Neural progenitor cell (in vitro differentiated cells): ENCODE data around the gene SAP30. TPM values are rescaled to one million over a fixed set of nuclear protein-coding genes. Genes with fewer than 3 reads are reported as not detected.

Experiments
- DNase-seq: peaks from one replicate; pipeline ENCODE4 v3.0.0-alpha.2; 2016; ENCODE audit warnings: low spot score
- H2AFZ ChIP-seq: fragments of 200-600 bp; sonication (generic); replicated peaks from 2 replicates; pipeline ENCODE4 v1.6.1; 2016; ENCODE audit warnings: antibody characterized with exemption
- H3F3A ChIP-seq: fragments of 200-600 bp; sonication (generic); 2 replicates; pipeline ENCODE4 v1.6.1; 2016; ENCODE audit warnings: antibody characterized with exemption, low read depth
- H3K27ac ChIP-seq: fragments of 200-600 bp; sonication (generic); 2 replicates; pipeline ENCODE4 v1.5.1; 2016; ENCODE audit warnings: mild to moderate bottlenecking
- H3K27me3 ChIP-seq: fragments of 200-600 bp; sonication (generic); 2 replicates; pipeline ENCODE4 v1.6.1; 2016; ENCODE audit warnings: mild to moderate bottlenecking, moderate library complexity
- H3K36me3 ChIP-seq: fragments of 200-600 bp; sonication (generic); 2 replicates; pipeline ENCODE4 v1.5.1; 2016
- H3K4me1 ChIP-seq: fragments of 200-600 bp; sonication (generic); 2 replicates; pipeline ENCODE4 v1.6.1; 2016; ENCODE audit warnings: mixed run types
- H3K4me2 ChIP-seq: fragments of 200-600 bp; sonication (generic); 2 replicates; pipeline ENCODE4 v1.6.1; 2016
- H3K4me3 ChIP-seq: fragments of 200-600 bp; sonication (generic); 2 replicates; pipeline ENCODE4 v1.5.1; 2016
- H3K79me2 ChIP-seq: fragments of 200-600 bp; sonication (generic); 2 replicates; pipeline ENCODE4 v1.6.1; 2016; ENCODE audit warnings: low read depth
- H3K9ac ChIP-seq: fragments of 200-600 bp; sonication (generic); 2 replicates; pipeline ENCODE4 v1.6.1; 2016
- H3K9me3 ChIP-seq: fragments of 200-600 bp; sonication (generic); 2 replicates; pipeline ENCODE4 v1.5.1; 2016; ENCODE audit warnings: low read depth
- H4K20me1 ChIP-seq: fragments of 200-600 bp; sonication (generic); 2 replicates; pipeline ENCODE4 v1.6.1; 2016; ENCODE audit warnings: low read depth
- H3K27ac Mint-ChIP-seq: 3 replicates; pipeline ENCODE4 v1.8.0; 2021; ENCODE audit warnings: mixed read lengths
- H3K27me3 Mint-ChIP-seq: 2 replicates; pipeline ENCODE4 v1.8.0; 2022; ENCODE audit warnings: low read depth, mild to moderate bottlenecking, inconsistent platforms, moderate library complexity, mixed read lengths; ENCODE audit not compliant: insufficient read depth
- H3K36me3 Mint-ChIP-seq: 3 replicates; pipeline ENCODE4 v1.8.0; 2021; ENCODE audit warnings: mixed read lengths
- H3K4me1 Mint-ChIP-seq: 3 replicates; pipeline ENCODE4 v1.8.0; 2021; ENCODE audit warnings: mixed read lengths
- H3K4me3 Mint-ChIP-seq: 3 replicates; pipeline ENCODE4 v1.8.0; 2021; ENCODE audit warnings: mild to moderate bottlenecking, moderate library complexity, mixed read lengths
- H3K9me3 Mint-ChIP-seq: 3 replicates; pipeline ENCODE4 v1.8.0; 2020; ENCODE audit warnings: mixed read lengths
- CTCF ChIP-seq: fragments of 200-600 bp; sonication (generic); IDR thresholded peaks from 2 replicates; pipeline ENCODE4 v1.5.1; 2017; ENCODE audit warnings: antibody characterized with exemption, mild to moderate bottlenecking
- EZH2 ChIP-seq: fragments of 200-600 bp; sonication (generic); IDR thresholded peaks from 2 replicates; pipeline ENCODE4 v1.6.1; 2017; ENCODE audit warnings: antibody characterized with exemption, mild to moderate bottlenecking, moderate library complexity
- EZH2phosphoT487 ChIP-seq: fragments of 200-600 bp; sonication (generic); IDR thresholded peaks from 2 replicates; pipeline ENCODE4 v1.6.1; 2017; ENCODE audit warnings: antibody characterized with exemption
- total RNA-seq: library from RNA; depleted of rRNA; stranded (reverse); fragments of >200 nt; gene quantifications from 2 replicates; pipeline ENCODE4 v1.2.3, GENCODE V29; 2015; ENCODE audit warnings: low replicate concordance

Gene SAP30
- total RNA-seq, 1 donor from 2014 or later, result 63.5 TPM

- H3K4me3 ChIP-seq, result no peak within 1 kb of the TSS
- no peaks in the 10 kb centered on the region for H3K79me2 ChIP-seq
- H4K20me1 ChIP-seq, result no peaks in the 10 kb centered on the region
- no peaks in the 10 kb centered on the region for H3F3A ChIP-seq
- H3K9ac ChIP-seq, result no peak within 1 kb of the TSS
- Mint-ChIP-seq H3K4me1 (peaks cover 6% of the 10 kb centered on the region), H3K27ac (no peak within 1 kb of the TSS), H3K4me3 (no peak within 1 kb of the TSS), H3K27me3 (no peaks in the 10 kb centered on the region), H3K36me3 (peaks cover 9% of the 10 kb centered on the region), H3K9me3 (no peaks in the 10 kb centered on the region)
- no peaks in the 10 kb centered on the region for H3K27me3 ChIP-seq
- H2AFZ ChIP-seq, result peak within 1 kb of the TSS; percentile 32
- no peaks in the 10 kb centered on the region for H3K36me3 ChIP-seq
- no peak for TF ChIP-seq EZH2phosphoT487
- TF ChIP-seq EZH2, result no peak
- TF ChIP-seq CTCF, result no peak
- peak; percentile 66 for DNase-seq
- no peak within 1 kb of the TSS for H3K27ac ChIP-seq
- H3K4me2 ChIP-seq, result peak within 1 kb of the TSS; percentile 60
- H3K9me3 ChIP-seq, result no peaks in the 10 kb centered on the region
- peaks cover 12% of the 10 kb centered on the region for H3K4me1 ChIP-seq
Observed at GRCh38 chr4:173398779-173399415, 28.1 kb downstream of the SAP30 start, which contains the start of gene SCRG1. TSS of gene SCRG1 (minus strand) at chr4:173399116. CDS start at chr4:173391414, 7,702 bp downstream.

DNA sequence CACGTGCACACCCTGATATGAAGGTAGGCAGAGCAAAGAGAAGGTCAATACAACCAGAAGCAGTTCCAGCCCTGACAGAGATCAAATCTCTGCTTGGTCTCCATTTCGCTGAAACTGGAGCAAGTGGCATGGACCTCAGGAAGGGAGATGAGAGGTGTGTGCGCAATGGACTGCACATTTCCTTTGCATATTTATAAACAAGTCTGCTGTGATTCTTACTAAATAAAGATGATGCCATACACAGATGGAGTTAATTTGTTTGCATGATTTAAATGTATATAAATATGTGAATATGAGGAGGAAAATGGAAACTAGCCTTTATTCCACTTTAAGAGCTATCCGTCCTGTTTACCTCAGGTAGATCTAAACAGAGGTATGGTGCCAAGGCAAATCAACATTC lies 30.3 kb downstream of the SAP30 start:
- no peak overlapping the region for H3K4me2 ChIP-seq
- H3K27me3 ChIP-seq, result no peaks in the 10 kb centered on the region
- H4K20me1 ChIP-seq, result no peaks in the 10 kb centered on the region
- no peaks in the 10 kb centered on the region for H3K9me3 Mint-ChIP-seq
- H3K27ac Mint-ChIP-seq, result no peak overlapping the region
- peaks cover 8% of the 10 kb centered on the region for H3K36me3 Mint-ChIP-seq
- H3K9ac ChIP-seq, result no peak overlapping the region
- no peaks in the 10 kb centered on the region for H3K27me3 Mint-ChIP-seq
- no peaks in the 10 kb centered on the region for H3F3A ChIP-seq
- peaks cover 6% of the 10 kb centered on the region for H3K4me1 Mint-ChIP-seq
- no peak overlapping the region for H3K4me3 Mint-ChIP-seq
- no peaks in the 10 kb centered on the region for H3K79me2 ChIP-seq
- H3K36me3 ChIP-seq, result no peaks in the 10 kb centered on the region
- H3K4me1 ChIP-seq, result peaks cover 12% of the 10 kb centered on the region
- H2AFZ ChIP-seq, result no peak overlapping the region
- no peak overlapping the region for H3K4me3 ChIP-seq
- H3K9me3 ChIP-seq, result no peaks in the 10 kb centered on the region
- DNase-seq, result no peak
- TF ChIP-seq EZH2, result no peak
- no peak overlapping the region for H3K27ac ChIP-seq

GRCh38 chr4:173403051-173403450 lies 32.3 kb downstream of the SAP30 start:
- Histone ChIP-seq H3K9ac (no peak overlapping the region), H3K27me3 (no peaks in the 10 kb centered on the region), H3F3A (no peaks in the 10 kb centered on the region), H3K4me2 (no peak overlapping the region), H3K4me1 (peaks cover 11% of the 10 kb centered on the region), H4K20me1 (no peaks in the 10 kb centered on the region), H3K79me2 (no peaks in the 10 kb centered on the region), H3K4me3 (no peak overlapping the region), H3K9me3 (no peaks in the 10 kb centered on the region), H2AFZ (no peak overlapping the region), H3K27ac (no peak overlapping the region), H3K36me3 (no peaks in the 10 kb centered on the region)
- no peaks in the 10 kb centered on the region for H3K9me3 Mint-ChIP-seq
- no peak for DNase-seq
- H3K36me3 Mint-ChIP-seq, result peaks cover 9% of the 10 kb centered on the region
- no peak overlapping the region for H3K4me3 Mint-ChIP-seq
- no peak for TF ChIP-seq EZH2phosphoT487
- no peak for TF ChIP-seq CTCF
- TF ChIP-seq EZH2, result no peak
- H3K27ac Mint-ChIP-seq, result no peak overlapping the region
- peaks cover 2% of the 10 kb centered on the region for H3K4me1 Mint-ChIP-seq
- no peaks in the 10 kb centered on the region for H3K27me3 Mint-ChIP-seq

DNA sequence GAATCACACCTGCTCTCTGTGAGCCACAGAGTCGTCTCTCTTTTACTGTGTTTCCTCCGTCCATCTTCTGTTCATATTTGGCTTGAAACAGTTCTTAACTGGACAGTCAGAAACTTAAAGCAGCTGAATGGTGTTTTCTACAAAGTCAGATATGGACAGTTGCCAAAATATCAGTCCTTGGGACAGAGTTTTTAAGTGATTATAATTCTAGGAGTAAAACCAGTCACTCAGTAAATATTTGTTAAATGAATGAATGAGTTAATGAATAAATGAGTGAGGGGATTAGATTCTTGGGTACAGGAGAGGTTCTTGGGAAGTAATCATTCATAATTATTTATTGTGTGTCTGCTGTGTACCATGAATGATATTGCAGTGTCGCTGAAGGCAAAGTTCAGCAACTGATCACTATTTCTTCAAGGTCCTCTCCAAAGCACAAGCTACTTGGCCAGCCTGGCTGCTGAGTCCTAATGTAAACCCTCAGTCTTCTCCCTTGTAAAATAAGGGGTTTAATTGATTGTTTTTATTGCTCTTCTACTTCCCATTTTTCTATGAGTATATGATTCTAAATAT lies 33.6 kb downstream of the SAP30 start:
- H3K4me1 ChIP-seq, result no peaks in the 10 kb centered on the region
- H3K4me1 Mint-ChIP-seq, result no peaks in the 10 kb centered on the region
- H3K9me3 ChIP-seq, result no peaks in the 10 kb centered on the region
- peaks cover 9% of the 10 kb centered on the region for H3K36me3 Mint-ChIP-seq
- DNase-seq, result no peak
- no peaks in the 10 kb centered on the region for H3F3A ChIP-seq
- no peak overlapping the region for H3K4me2 ChIP-seq
- H3K79me2 ChIP-seq, result no peaks in the 10 kb centered on the region
- no peaks in the 10 kb centered on the region for H3K36me3 ChIP-seq
- H3K9ac ChIP-seq, result no peak overlapping the region
- no peak overlapping the region for H3K4me3 ChIP-seq
- no peak overlapping the region for H2AFZ ChIP-seq
- H3K27me3 ChIP-seq, result no peaks in the 10 kb centered on the region
- no peaks in the 10 kb centered on the region for H3K27me3 Mint-ChIP-seq
- H4K20me1 ChIP-seq, result no peaks in the 10 kb centered on the region
- H3K27ac ChIP-seq, result no peak overlapping the region
- H3K9me3 Mint-ChIP-seq, result no peaks in the 10 kb centered on the region
- TF ChIP-seq EZH2, result no peak
- no peak for TF ChIP-seq EZH2phosphoT487
- no peak for TF ChIP-seq CTCF
- H3K27ac Mint-ChIP-seq, result no peak overlapping the region
- H3K4me3 Mint-ChIP-seq, result no peak overlapping the region
